ENCODE data around the gene PRKCI.
"Not testable (repeated sequence)": the region's sequence is repeated elsewhere in the genome, so short reads cannot be mapped to it uniquely, and the experiment has no call there.

Gene PRKCI

DNA sequence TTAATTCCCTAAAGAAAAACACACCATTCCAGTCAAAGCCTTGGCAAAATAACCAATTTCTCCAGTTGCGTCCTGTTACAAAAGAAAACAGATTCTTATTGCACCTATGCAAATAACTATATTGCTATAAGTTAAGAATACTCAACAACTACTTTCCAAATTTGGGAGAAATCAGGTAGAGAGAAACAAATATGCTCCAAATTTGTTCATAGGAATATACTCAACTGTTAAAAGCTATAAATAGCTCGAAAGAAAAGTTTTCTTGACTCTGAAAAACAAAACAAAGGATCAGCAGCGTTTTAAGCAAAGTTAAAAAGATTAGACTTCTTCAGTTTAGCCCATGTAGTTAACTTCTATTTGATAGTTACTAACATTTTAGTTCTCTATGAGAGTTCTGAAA lies 115.2 kb downstream of the PRKCI start:
- no peaks in the 10 kb centered on the region for H3K27me3 ChIP-seq (replicated peaks; ENCODE audit: insufficient read depth, low read length)
- TF ChIP-seq, protein P1, sequence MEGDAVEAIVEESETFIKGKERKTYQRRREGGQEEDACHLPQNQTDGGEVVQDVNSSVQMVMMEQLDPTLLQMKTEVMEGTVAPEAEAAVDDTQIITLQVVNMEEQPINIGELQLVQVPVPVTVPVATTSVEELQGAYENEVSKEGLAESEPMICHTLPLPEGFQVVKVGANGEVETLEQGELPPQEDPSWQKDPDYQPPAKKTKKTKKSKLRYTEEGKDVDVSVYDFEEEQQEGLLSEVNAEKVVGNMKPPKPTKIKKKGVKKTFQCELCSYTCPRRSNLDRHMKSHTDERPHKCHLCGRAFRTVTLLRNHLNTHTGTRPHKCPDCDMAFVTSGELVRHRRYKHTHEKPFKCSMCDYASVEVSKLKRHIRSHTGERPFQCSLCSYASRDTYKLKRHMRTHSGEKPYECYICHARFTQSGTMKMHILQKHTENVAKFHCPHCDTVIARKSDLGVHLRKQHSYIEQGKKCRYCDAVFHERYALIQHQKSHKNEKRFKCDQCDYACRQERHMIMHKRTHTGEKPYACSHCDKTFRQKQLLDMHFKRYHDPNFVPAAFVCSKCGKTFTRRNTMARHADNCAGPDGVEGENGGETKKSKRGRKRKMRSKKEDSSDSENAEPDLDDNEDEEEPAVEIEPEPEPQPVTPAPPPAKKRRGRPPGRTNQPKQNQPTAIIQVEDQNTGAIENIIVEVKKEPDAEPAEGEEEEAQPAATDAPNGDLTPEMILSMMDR (IDR thresholded peaks at IDR 0.05; ENCODE audit: low read length) = no peak
- peaks cover 6% of the 10 kb centered on the region for H3K4me1 ChIP-seq (ENCODE audit: low read length)
- no peak overlapping the region for H3K27ac ChIP-seq (ENCODE audit: low read length)
- H3K4me3 ChIP-seq (ENCODE audit: low read length) = no peak overlapping the region
- no peaks in the 10 kb centered on the region for H3K9me2 ChIP-seq (replicated peaks; ENCODE audit: insufficient read depth, low read length)
- H3K9ac ChIP-seq (ENCODE audit: low read length) = no peak overlapping the region
- H3K36me3 ChIP-seq (replicated peaks; ENCODE audit: insufficient read depth, low read length) = no peaks in the 10 kb centered on the region
- no peaks in the 10 kb centered on the region for H3K79me2 ChIP-seq (ENCODE audit: low read length)
- no peak overlapping the region for H2AFZ ChIP-seq (ENCODE audit: low read length)
- H4K20me1 ChIP-seq (ENCODE audit: insufficient read depth, low read length) = no peaks in the 10 kb centered on the region
- H3F3A ChIP-seq (ENCODE audit: insufficient read depth, low read length) = no peaks in the 10 kb centered on the region
- no peak for DNase-seq
- H3K9me3 ChIP-seq (replicated peaks; ENCODE audit: insufficient read depth, low read length) = no peaks in the 10 kb centered on the region
- H3K4me2 ChIP-seq (ENCODE audit: low read depth, low read length) = no peak overlapping the region

DNA sequence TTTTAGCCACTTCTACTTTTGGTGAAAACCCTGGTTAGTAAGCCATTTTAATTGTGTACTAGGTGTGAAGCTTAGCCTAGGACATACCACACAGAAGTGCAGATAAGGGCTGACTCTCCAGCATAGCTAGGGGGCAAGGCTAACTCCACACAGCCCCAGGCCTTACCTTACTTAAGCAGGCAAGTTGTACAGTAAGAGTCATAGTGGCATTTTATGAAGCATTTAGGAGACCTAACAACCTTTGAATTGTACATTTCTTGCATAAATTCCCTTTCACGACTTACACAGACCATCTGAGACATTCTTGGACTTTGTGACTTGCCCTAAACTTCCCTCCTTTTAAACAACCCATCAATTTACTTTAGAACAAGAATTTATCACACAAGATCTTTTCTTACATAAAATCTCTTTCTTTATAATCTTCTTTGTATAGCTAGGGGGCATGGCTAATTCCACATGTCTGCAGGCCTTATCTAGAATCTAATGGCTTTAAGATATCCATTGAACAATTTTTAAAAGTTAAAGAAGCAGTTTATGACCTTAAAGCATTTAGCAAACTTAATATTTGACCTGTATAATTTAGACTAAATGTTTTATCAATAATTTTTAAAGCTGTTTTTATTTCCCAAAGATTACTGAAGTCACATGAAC lies 116.6 kb downstream of the PRKCI start:
- Histone ChIP-seq H3K79me2 (ENCODE audit: low read length) (no peaks in the 10 kb centered on the region), H3K36me3 (replicated peaks; ENCODE audit: insufficient read depth, low read length) (no peaks in the 10 kb centered on the region), H3K27ac (ENCODE audit: low read length) (no peak overlapping the region), H3K4me2 (ENCODE audit: low read depth, low read length) (no peak overlapping the region), H3K27me3 (replicated peaks; ENCODE audit: insufficient read depth, low read length) (no peaks in the 10 kb centered on the region), H3K9ac (ENCODE audit: low read length) (no peak overlapping the region), H3K4me1 (ENCODE audit: low read length) (peaks cover 6% of the 10 kb centered on the region), H3K9me3 (replicated peaks; ENCODE audit: insufficient read depth, low read length) (no peaks in the 10 kb centered on the region), H4K20me1 (ENCODE audit: insufficient read depth, low read length) (no peaks in the 10 kb centered on the region), H3K4me3 (ENCODE audit: low read length) (no peak overlapping the region), H2AFZ (ENCODE audit: low read length) (no peak overlapping the region), H3K9me2 (replicated peaks; ENCODE audit: insufficient read depth, low read length) (no peaks in the 10 kb centered on the region), H3F3A (ENCODE audit: insufficient read depth, low read length) (no peaks in the 10 kb centered on the region)
- no peak for DNase-seq
- no peak for TF ChIP-seq EZH2phosphoT487 (IDR thresholded peaks at IDR 0.05; ENCODE audit: low read length)

DNA sequence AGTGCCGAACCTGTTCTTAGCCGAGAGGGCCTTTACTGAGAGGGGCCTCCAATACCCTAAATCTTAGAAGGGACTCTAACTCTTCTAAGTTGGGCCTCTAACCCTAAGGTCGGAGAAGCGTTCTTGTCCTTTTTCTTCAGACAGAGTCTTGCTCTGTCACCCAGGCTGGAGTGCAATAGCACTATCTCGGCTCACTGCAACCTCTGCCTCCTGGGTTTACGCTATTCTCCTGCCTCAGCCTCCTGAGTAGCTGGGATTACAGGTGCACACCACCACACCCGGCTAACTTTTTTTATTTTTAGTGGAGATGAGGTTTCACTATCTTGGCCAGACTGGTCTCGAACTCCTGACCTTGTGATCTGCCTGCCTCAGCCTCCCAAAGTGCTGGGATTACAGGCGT lies 120.0 kb downstream of the PRKCI start:
- H3K9me2 ChIP-seq (replicated peaks; ENCODE audit: insufficient read depth, low read length); H3K4me3 ChIP-seq (ENCODE audit: low read length); H3K4me2 ChIP-seq (ENCODE audit: low read depth, low read length); H3K27ac ChIP-seq (ENCODE audit: low read length); H3F3A ChIP-seq (ENCODE audit: insufficient read depth, low read length); H2AFZ ChIP-seq (ENCODE audit: low read length); H3K9me3 ChIP-seq (replicated peaks; ENCODE audit: insufficient read depth, low read length); H3K79me2 ChIP-seq (ENCODE audit: low read length); H4K20me1 ChIP-seq (ENCODE audit: insufficient read depth, low read length); H3K9ac ChIP-seq (ENCODE audit: low read length); DNase-seq; H3K36me3 ChIP-seq (replicated peaks; ENCODE audit: insufficient read depth, low read length); H3K4me1 ChIP-seq (ENCODE audit: low read length); H3K27me3 ChIP-seq (replicated peaks; ENCODE audit: insufficient read depth, low read length): not testable (repeated sequence)

DNA sequence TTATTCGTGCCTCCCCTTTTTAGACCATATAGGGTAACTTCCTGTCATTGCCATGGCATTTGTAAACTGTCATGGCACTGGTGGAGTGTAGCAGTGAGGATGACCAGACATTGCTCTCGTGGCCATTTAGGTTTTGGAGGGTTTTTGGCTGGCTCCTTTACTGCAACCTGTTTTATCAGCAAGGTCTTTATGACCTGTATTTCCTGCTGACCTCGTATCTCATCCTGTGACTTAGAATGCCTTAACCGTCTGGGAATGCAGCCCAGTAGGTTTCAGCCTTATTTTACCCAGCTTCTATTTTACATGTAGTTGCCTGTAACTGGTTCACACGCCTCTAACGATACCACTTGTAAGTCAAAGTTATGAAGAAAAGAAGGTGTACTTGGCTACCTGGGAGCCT lies 121.6 kb downstream of the PRKCI start:
- H3K27ac ChIP-seq (ENCODE audit: low read length); H4K20me1 ChIP-seq (ENCODE audit: insufficient read depth, low read length); H3F3A ChIP-seq (ENCODE audit: insufficient read depth, low read length); H2AFZ ChIP-seq (ENCODE audit: low read length); H3K9me2 ChIP-seq (replicated peaks; ENCODE audit: insufficient read depth, low read length); DNase-seq; H3K9me3 ChIP-seq (replicated peaks; ENCODE audit: insufficient read depth, low read length); H3K4me3 ChIP-seq (ENCODE audit: low read length); H3K9ac ChIP-seq (ENCODE audit: low read length); H3K79me2 ChIP-seq (ENCODE audit: low read length); H3K4me2 ChIP-seq (ENCODE audit: low read depth, low read length); H3K27me3 ChIP-seq (replicated peaks; ENCODE audit: insufficient read depth, low read length); H3K36me3 ChIP-seq (replicated peaks; ENCODE audit: insufficient read depth, low read length); H3K4me1 ChIP-seq (ENCODE audit: low read length): not testable (repeated sequence)

DNA sequence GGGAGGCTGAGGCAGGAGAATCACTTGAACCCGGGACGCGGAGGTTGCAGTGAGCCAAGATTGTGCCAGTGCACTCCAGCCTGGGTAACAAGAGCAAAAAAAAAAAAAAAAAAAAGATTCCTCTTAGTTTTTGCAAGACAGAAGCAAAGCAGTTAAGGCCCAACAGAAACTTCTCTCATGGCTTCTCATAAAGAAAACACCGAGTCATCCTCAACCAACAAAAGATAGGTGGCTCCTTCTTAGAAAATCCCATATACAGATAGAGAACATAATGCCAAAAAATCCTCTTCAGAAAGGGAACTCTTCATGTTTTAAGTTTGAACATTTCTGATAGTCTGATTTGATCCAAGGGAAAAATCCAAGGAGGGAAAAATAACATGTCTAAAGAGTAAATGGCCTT lies 122.7 kb downstream of the PRKCI start:
- Histone ChIP-seq H3K4me1 (ENCODE audit: low read length) (no peaks in the 10 kb centered on the region), H3K9me2 (replicated peaks; ENCODE audit: insufficient read depth, low read length) (no peaks in the 10 kb centered on the region), H3K27me3 (replicated peaks; ENCODE audit: insufficient read depth, low read length) (no peaks in the 10 kb centered on the region), H3K4me2 (ENCODE audit: low read depth, low read length) (no peak overlapping the region), H3K9me3 (replicated peaks; ENCODE audit: insufficient read depth, low read length) (no peaks in the 10 kb centered on the region), H3K4me3 (ENCODE audit: low read length) (no peak overlapping the region), H4K20me1 (ENCODE audit: insufficient read depth, low read length) (no peaks in the 10 kb centered on the region), H2AFZ (ENCODE audit: low read length) (no peak overlapping the region), H3K79me2 (ENCODE audit: low read length) (no peaks in the 10 kb centered on the region), H3K9ac (ENCODE audit: low read length) (no peak overlapping the region), H3K27ac (ENCODE audit: low read length) (no peak overlapping the region), H3F3A (ENCODE audit: insufficient read depth, low read length) (no peaks in the 10 kb centered on the region), H3K36me3 (replicated peaks; ENCODE audit: insufficient read depth, low read length) (no peaks in the 10 kb centered on the region)
- no peak for TF ChIP-seq EZH2 (optimal IDR thresholded peaks at IDR 0.05; ENCODE audit: low read depth, low read length)
- TF ChIP-seq, protein P1 (IDR thresholded peaks at IDR 0.05; ENCODE audit: low read length) = no peak
- no peak for TF ChIP-seq EZH2phosphoT487 (IDR thresholded peaks at IDR 0.05; ENCODE audit: low read length)
- DNase-seq = no peak
